GM19025 (cell line): ENCODE results near the gene IL17RB.

Experiments
- ATAC-seq: cut with Tn5 transposase; IDR thresholded peaks from one replicate; pipeline ENCODE4 v1.9.1; 2021; ENCODE audit warnings: mild to moderate bottlenecking, low read depth, moderate library complexity; ENCODE audit not compliant: unreplicated experiment

IL17RB gene

GRCh38 chr3:53856964-53857363 is 10.6 kb downstream of the IL17RB start:
- ATAC-seq = no peak

GRCh38 chr3:53858096-53858741 is 11.9 kb downstream of the IL17RB start:
- ATAC-seq = no peak

- ATAC-seq = no peak
Measured at GRCh38 chr3:53859178-53859577, 12.8 kb downstream of the IL17RB start.

- no peak for ATAC-seq
Measured at GRCh38 chr3:53860196-53860595, 13.8 kb downstream of the IL17RB start.

GRCh38 chr3:53862241-53862640 is 15.9 kb downstream of the IL17RB start:
- no peak for ATAC-seq

- no peak for ATAC-seq
Measured at GRCh38 chr3:53863145-53863544, 16.8 kb downstream of the IL17RB start.

GRCh38 chr3:53865732-53866499 is 19.5 kb downstream of the IL17RB start:
- ATAC-seq = peak; percentile 65

GRCh38 chr3:53880396-53881345 is 34.3 kb downstream of the IL17RB start:
- ATAC-seq = no peak

DNA sequence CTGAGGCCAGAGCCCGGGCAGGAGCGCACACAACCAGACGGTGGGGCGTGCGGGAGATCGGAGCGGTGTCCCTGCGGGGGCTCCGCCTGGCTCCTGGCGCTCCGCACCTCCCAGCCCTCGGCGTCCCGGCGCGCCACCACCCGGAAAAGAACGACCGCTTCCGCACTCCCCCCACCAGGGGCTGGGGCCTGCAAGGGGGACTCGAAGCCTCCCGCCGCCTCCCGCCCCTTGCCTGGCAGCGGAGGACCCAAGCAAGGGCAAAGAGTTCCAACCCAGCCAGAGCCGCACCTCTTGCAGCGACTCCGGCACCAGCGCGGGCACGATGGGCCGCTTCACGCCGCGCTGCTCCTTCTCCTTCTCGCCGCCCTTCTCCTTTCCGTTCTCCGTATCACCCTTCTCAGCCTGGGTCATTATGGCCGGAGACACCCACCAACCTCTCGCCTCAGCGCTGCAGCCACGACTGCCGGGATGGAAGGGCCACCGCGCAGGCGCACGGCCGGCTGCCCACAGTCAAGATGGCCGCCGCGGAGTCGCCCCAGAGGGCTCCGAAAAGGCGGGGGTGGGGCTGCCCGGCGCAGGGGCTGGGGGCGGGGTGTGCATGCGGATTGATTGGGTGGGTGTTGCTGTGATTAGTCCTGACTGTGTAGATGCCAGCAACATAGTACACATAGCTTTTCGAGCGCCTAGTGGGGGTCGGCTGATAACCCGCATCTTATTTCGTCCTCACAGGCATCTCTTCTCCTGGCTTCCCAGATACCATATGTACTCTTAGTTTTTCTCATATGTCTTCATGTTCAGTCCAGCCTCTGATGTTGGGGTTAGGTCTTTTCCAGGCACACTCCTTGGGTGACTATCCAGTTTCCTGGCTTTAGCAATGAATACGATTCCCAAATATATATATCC is 35.6 kb downstream of the IL17RB start, which contains the start of gene ACTR8:
Gene ACTR8, minus strand, starts transcription at position 462 of the 903 bp plus-strand sequence. Its CDS starts 51 bp downstream, at position 411.
- ATAC-seq = peak; percentile 76

DNA sequence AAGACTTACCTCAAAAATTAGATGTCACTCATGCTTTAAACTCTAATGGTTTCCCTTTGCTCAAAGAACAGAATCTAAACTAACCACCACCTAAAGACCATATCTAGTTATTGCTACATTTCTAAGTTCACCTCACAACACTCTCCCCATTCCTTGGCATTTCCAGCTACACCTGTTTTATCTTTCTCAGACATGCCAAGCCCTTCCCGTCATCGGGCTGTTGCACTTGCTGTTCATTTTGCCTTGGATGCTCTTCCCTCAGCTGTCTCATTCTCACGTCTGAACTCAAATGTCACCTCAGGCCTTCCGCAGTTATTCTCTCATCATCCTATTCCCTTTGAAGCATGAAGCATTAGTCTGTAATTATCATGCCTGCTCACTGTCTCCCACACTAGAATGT is 36.6 kb downstream of the IL17RB start:
- no peak for ATAC-seq

- no peak for ATAC-seq
Measured at GRCh38 chr3:53884623-53885022, 38.3 kb downstream of the IL17RB start.

- no peak for ATAC-seq
Measured at GRCh38 chr3:53885239-53885638, 38.9 kb downstream of the IL17RB start.

DNA sequence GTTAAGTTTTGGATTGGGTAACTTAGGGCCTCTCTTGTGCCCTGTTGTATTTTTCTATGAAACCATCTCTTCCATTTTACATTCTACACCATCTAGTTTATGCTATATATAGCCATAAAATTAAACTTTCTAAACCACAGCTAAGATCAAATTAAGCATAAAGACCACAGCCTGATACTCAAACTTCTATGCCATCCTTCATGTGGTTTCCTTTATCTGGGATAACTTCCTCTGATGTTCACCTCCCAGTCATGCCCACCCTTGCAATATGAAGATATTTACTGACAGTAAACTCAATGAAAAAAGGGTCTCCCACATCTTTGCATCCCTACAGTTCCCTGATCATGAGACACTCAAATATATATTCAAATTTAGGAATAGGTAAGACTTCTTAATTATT is 41.1 kb downstream of the IL17RB start:
- no peak for ATAC-seq

DNA sequence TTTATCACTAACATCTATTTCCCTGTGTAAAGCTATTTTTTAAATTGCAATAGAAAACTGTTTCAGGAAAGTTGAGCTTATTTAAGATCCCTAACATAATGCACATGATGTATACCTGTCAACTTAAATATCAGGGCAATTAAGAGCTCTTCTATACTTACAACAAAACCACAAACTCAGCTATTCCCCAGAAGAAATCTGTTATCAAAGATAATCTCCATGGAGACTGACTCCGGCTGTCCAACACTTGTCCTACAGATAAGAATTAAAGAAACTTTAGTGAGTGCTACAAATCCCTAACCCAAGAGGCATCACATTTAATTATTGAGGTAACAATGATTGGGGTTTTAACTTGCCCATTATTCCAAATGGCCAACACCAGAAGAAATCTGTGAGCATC is 41.9 kb downstream of the IL17RB start:
- no peak for ATAC-seq

DNA sequence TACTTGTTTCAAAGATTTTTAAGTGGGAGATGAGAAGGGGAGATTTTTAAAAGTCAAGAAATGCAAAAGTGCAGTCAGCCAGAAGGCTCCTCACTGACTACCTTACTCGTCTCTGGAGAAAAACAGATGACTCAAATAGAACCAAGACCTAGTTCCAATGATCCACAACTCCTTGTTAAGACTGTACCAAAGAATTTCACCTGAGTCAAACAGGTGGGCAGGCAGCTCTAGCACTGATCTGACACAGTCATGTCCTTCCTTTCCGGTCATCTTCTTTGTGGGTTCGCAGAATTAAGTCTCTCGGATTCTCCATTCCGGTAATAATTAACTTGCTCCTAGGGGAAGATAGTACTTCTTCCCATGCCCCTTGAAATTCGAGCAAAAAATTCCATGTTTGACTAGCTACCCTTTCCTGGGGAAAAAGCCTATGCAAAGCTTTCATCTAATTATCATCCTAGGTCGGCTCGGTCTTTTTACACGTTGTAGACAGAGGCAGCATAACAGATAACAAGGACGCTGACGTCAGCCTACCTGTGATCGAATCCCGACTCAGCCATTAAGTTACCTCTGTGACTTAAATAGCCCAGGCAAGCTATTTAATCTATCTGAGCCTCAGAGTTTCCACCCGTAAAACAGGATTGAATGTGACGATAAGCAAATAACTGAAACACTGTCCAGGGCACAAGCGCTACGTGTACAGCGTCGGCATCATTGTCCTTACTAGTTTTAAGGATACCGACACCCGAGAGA is 44.5 kb downstream of the IL17RB start:
- no peak for ATAC-seq

- peak; percentile 96 for ATAC-seq
Measured at GRCh38 chr3:53891497-53892285, 45.3 kb downstream of the IL17RB start, which contains the start of gene SELENOK. SELENOK (minus strand) TSS chr3:53891859.

DNA sequence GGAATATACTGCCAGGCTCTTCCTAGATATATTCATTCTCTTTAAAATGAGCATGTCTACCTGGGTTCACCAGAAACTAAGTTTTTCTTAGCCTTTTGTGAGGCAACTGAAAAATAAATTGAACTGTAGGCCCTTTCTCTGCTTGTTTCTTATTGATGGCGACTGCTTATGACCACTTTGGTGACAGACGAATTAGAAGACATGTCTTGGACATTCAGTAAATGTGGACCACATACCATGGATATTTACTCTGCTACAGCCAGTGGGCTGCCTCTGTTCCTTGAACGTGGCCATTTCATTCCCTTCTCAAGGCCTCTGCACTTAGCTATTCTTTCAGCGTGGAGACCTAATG is 45.9 kb downstream of the IL17RB start:
- no peak for ATAC-seq

DNA sequence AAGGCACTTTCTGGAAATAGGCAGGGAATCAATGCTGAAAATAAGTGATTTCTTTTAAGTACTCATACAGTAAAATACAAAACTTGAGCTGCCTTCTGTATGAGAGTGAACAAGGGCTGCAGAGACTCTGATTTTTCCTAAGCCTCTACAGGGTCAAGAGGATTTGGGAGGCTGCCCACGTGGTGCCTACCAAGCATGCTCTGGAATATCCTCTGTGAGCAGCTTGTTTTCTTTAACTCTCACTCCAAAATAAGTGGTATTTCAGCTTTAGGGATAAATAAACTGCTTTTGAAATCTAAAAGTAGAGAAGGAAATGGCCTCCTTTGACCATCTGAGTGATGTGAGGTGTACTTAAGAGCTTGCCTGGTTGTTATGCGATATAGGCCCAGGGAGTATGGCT is 53.4 kb downstream of the IL17RB start:
- ATAC-seq = no peak
